B cell (primary cell): ENCODE results near the gene THSD7A. TPM values are rescaled to one million over a fixed set of nuclear protein-coding genes. Genes with fewer than 3 reads are reported as not detected.

Experiments
- ATAC-seq: fragments of 200-7000 bp; cut with Tn5 transposase; one replicate; pipeline ENCODE4 v1.10.0; 2021; ENCODE audit warnings: low read depth, mild to moderate bottlenecking, moderate number of reproducible peaks, moderate library complexity
- CTCF ChIA-PET: fragments of 350-600 bp; sonication (Branson Sonifier 250); formaldehyde crosslinking; loops from one replicate; lab custom pipeline; 2021; ENCODE audit warnings: antibody characterized with exemption, inconsistent platforms; lab: Charles Lee
- POLR2A ChIA-PET: fragments of 350-600 bp; sonication (Branson Sonifier 250); formaldehyde crosslinking; loops from one replicate; lab custom pipeline; 2021; ENCODE audit warnings: antibody characterized with exemption; lab: Charles Lee
- DNase-seq: peaks from one replicate; pipeline ENCODE4 v3.0.0; 2013
- H2AFZ ChIP-seq: 2 replicates; pipeline ENCODE4 v1.6.1; 2012; ENCODE audit warnings: mild to moderate bottlenecking, low read depth, low read length; ENCODE audit not compliant: insufficient read depth, poor library complexity, severe bottlenecking
- H3K27ac ChIP-seq, 2 donors: 1 replicate in 1 of 2; 2 replicates in 1 of 2; pipeline ENCODE4 v1.5.1; 2012 to 2013; ENCODE audit warnings: low read length in 2 of 2, mild to moderate bottlenecking in 2 of 2, moderate library complexity in 1 of 2
- H3K27me3 ChIP-seq, 4 experiments: fragments of 200-600 bp in 1 of 4; sonication (generic) in 1 of 4; replicated peaks in 1 of 4; 1 replicate in 2 of 4; 2 replicates in 2 of 4; pipeline versions ENCODE4 v1.6.1 to v1.7.0; 2013 to 2016; ENCODE audit warnings: low read length in 3 of 4, mild to moderate bottlenecking in 2 of 4, mixed read lengths in 1 of 4, moderate library complexity in 1 of 4; ENCODE audit not compliant: insufficient read depth in 4 of 4, control insufficient read depth in 3 of 4; ENCODE audit errors: control extremely low read depth in 1 of 4
- H3K36me3 ChIP-seq, 2 experiments: replicated peaks in 1 of 2; 1 replicate in 1 of 2; 2 replicates in 1 of 2; pipeline versions ENCODE4 v1.6.1 to v1.7.1; 2013; ENCODE audit warnings: low read length in 1 of 2; ENCODE audit not compliant: insufficient read depth in 2 of 2, control insufficient read depth in 1 of 2; ENCODE audit errors: control extremely low read depth in 1 of 2, extremely low read depth in 1 of 2
- H3K4me1 ChIP-seq, 2 donors: fragments of 200-600 bp in 1 of 2; sonication (generic) in 1 of 2; 1 replicate in 1 of 2; 2 replicates in 1 of 2; pipeline versions ENCODE4 v1.5.1 to v1.6.1; 2013 to 2017; ENCODE audit warnings: low read length in 2 of 2; ENCODE audit not compliant: control insufficient read depth in 2 of 2, insufficient read depth in 2 of 2
- H3K4me2 ChIP-seq: replicated peaks from 2 replicates; pipeline ENCODE3; 2012; ENCODE audit warnings: mild to moderate bottlenecking, low read depth, low read length; ENCODE audit not compliant: poor library complexity, severe bottlenecking
- H3K4me3 ChIP-seq, 5 experiments: fragments of 200-600 bp in 1 of 5; sonication (generic) in 1 of 5; 1 replicate in 3 of 5; 2 replicates in 2 of 5; pipeline versions ENCODE4 v1.5.1 to v1.7.0; 2011 to 2016; ENCODE audit warnings: low read length in 4 of 5, mild to moderate bottlenecking in 4 of 5, low read depth in 2 of 5, control low read depth in 1 of 5, moderate library complexity in 1 of 5; ENCODE audit not compliant: insufficient read depth in 1 of 5; ENCODE audit errors: control extremely low read depth in 1 of 5, extremely low read depth in 1 of 5
- H3K79me2 ChIP-seq: fragments of 200-600 bp; sonication (generic); one replicate; pipeline ENCODE4 v1.6.0; 2016; ENCODE audit warnings: low read length; ENCODE audit not compliant: control insufficient read depth, insufficient read depth
- H3K9ac ChIP-seq: fragments of 200-600 bp; sonication (generic); 2 replicates; pipeline ENCODE4 v1.6.1; 2017; ENCODE audit warnings: mild to moderate bottlenecking, low read length, moderate library complexity
- H3K9me3 ChIP-seq, 3 donors: one replicate each; pipeline versions ENCODE4 v1.6.1 to v1.7.1; 2013; ENCODE audit warnings: low read length in 2 of 3; ENCODE audit not compliant: control insufficient read depth in 2 of 3, insufficient read depth in 1 of 3; ENCODE audit errors: control extremely low read depth in 1 of 3
- H4K20me1 ChIP-seq: 2 replicates; pipeline ENCODE4 v1.6.0; 2012; ENCODE audit warnings: mild to moderate bottlenecking, low read length; ENCODE audit not compliant: insufficient read depth, control insufficient read depth, poor library complexity, severe bottlenecking
- H3K27ac Mint-ChIP-seq: one replicate; pipeline ENCODE4 v1.8.0; 2021; ENCODE audit warnings: mixed read lengths
- H3K27me3 Mint-ChIP-seq: one replicate; pipeline ENCODE4 v1.8.0; 2021; ENCODE audit warnings: mixed read lengths
- H3K4me1 Mint-ChIP-seq: one replicate; pipeline ENCODE4 v1.8.0; 2021; ENCODE audit warnings: mixed read lengths
- H3K4me3 Mint-ChIP-seq: one replicate; pipeline ENCODE4 v1.8.0; 2021; ENCODE audit warnings: mixed read lengths
- H3K9me3 Mint-ChIP-seq: one replicate; pipeline ENCODE4 v1.8.0; 2022; ENCODE audit warnings: mixed read lengths; ENCODE audit not compliant: insufficient read depth
- EZH2 ChIP-seq: IDR thresholded peaks from 2 replicates; pipeline ENCODE4 v1.6.1; 2012; ENCODE audit warnings: borderline replicate concordance, low read depth, mild to moderate bottlenecking, moderate library complexity, low read length; ENCODE audit not compliant: insufficient read depth, poor library complexity, severe bottlenecking
- WGBS: methylation state at CpG from one replicate; pipeline ENCODE4 v1.1.5; 2013; ENCODE audit warnings: missing lambda C conversion rate; ENCODE audit not compliant: insufficient coverage; 5-methylcytosine and 5-hydroxymethylcytosine counted together
- intact Hi-C: fragments of 100-400 bp; cut with micrococcal nuclease; formaldehyde crosslinking; loops from one replicate; pipeline ENCODE4 v1.10.0; 2022
- polyA plus RNA-seq: library from polyadenylated mRNA; depleted of rRNA; stranded (reverse); fragments of >200 nt; gene quantifications from 2 replicates; pipeline ENCODE4 v1.2.3, GENCODE V29; 2012
- total RNA-seq, 2 donors: library from RNA; stranded (reverse); fragments of 120-200 nt in 1 of 2; gene quantifications; 1 replicate in 1 of 2; 2 replicates in 1 of 2; pipeline versions ENCODE4 v1.2.3 to v1.2.4, GENCODE V29; 2013 to 2022
- TF ChIP-seq, protein P1 (sequence below): fragments of 200-600 bp; IDR thresholded peaks from one replicate; pipeline ENCODE4 v1.8.0; 2022; ENCODE audit warnings: antibody characterized with exemption, mild to moderate bottlenecking

The THSD7A gene
- total and polyA plus RNA-seq, 2 donors (not counting 1 experiment from before 2014, with no cell fraction given) = not detected

DNA sequence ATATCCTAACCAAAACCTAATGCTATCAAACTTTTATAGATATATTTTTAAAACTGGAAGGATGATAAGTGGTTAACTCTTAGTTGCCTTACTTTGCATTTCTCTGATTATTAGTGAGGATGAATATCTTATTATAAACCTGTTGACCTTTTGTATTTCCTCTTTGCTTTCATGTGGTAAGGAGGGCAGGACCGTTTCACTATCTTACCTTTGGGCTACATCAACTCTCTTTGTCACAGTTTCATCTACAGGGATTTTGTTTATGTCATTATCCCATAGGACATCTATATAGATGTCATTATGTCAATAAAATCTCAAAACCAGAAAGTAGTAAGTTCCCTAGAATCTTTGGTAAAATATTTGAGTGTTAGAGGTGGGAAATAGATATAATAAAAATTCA, 219.3 kb downstream of the THSD7A start:
- ChIA-PET CTCF (no interaction called here), POLR2A (no interaction called here)
- H3K4me1 ChIP-seq = no peaks in the 10 kb centered on the region
- H3K4me2 ChIP-seq = no peak overlapping the region
- WGBS = no CpG with 5 or more reads among the region's 1 CpG
- no peaks in the 10 kb centered on the region for H3K27me3 Mint-ChIP-seq
- no peaks in the 10 kb centered on the region for H3K79me2 ChIP-seq
- no peak overlapping the region for H3K4me3 ChIP-seq
- no peaks in the 10 kb centered on the region for H4K20me1 ChIP-seq
- ATAC-seq (no peak), DNase-seq (no peak)
- no peak overlapping the region for H3K4me3 Mint-ChIP-seq
- TF ChIP-seq EZH2 = no peak
- TF ChIP-seq, protein P1, sequence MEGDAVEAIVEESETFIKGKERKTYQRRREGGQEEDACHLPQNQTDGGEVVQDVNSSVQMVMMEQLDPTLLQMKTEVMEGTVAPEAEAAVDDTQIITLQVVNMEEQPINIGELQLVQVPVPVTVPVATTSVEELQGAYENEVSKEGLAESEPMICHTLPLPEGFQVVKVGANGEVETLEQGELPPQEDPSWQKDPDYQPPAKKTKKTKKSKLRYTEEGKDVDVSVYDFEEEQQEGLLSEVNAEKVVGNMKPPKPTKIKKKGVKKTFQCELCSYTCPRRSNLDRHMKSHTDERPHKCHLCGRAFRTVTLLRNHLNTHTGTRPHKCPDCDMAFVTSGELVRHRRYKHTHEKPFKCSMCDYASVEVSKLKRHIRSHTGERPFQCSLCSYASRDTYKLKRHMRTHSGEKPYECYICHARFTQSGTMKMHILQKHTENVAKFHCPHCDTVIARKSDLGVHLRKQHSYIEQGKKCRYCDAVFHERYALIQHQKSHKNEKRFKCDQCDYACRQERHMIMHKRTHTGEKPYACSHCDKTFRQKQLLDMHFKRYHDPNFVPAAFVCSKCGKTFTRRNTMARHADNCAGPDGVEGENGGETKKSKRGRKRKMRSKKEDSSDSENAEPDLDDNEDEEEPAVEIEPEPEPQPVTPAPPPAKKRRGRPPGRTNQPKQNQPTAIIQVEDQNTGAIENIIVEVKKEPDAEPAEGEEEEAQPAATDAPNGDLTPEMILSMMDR = no peak
- H3K27ac Mint-ChIP-seq = no peak overlapping the region
- H3K27ac ChIP-seq = no peak overlapping the region
- no peaks in the 10 kb centered on the region for H3K4me1 Mint-ChIP-seq
- no peaks in the 10 kb centered on the region for H3K36me3 ChIP-seq
- H2AFZ ChIP-seq = no peak overlapping the region
- no peaks in the 10 kb centered on the region for H3K27me3 ChIP-seq
- no peaks in the 10 kb centered on the region for H3K9me3 ChIP-seq
- H3K9ac ChIP-seq = no peak overlapping the region
- intact Hi-C loops = no loop called here
- no peaks in the 10 kb centered on the region for H3K9me3 Mint-ChIP-seq

DNA sequence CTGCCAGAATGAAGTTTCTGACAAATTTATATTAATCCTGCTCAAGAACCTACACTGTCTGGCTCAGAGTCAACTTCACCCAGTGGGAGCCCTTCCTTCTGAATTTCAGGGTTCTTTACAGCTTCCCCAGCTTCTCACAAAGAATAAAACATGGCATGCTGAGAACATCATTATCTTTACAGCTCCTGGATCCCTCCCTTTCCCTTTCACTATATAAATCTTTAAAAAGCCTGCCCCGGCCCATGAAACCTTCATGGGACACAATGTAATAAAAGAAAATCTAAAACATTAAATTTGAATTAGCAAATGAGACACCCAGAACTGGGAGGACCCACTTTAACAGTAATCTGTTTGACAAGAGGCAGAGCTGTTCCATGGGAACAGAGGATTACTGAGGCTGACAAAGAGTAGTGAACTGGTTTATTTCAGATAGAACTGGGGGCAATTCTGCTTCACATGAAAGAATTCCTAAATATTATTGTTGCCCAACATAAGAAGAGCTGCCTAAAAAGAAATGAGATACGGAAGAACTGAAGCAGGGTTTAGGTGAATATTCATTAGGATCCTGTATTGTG, 222.8 kb downstream of the THSD7A start:
- no peaks in the 10 kb centered on the region for H3K9me3 ChIP-seq
- TF ChIP-seq, protein P1 = no peak
- no peak for TF ChIP-seq EZH2
- no peak overlapping the region for H3K4me3 Mint-ChIP-seq
- no peak overlapping the region for H3K27ac Mint-ChIP-seq
- no peaks in the 10 kb centered on the region for H3K36me3 ChIP-seq
- intact Hi-C loops = no loop called here
- no peak overlapping the region for H3K4me3 ChIP-seq
- H3K4me1 ChIP-seq = no peaks in the 10 kb centered on the region
- no peaks in the 10 kb centered on the region for H3K79me2 ChIP-seq
- ATAC-seq (no peak), DNase-seq (no peak)
- H2AFZ ChIP-seq = no peak overlapping the region
- H3K4me2 ChIP-seq = no peak overlapping the region
- H3K27me3 ChIP-seq = no peaks in the 10 kb centered on the region
- no peaks in the 10 kb centered on the region for H3K9me3 Mint-ChIP-seq
- H3K9ac ChIP-seq = no peak overlapping the region
- no peak overlapping the region for H3K27ac ChIP-seq
- POLR2A ChIA-PET = no interaction called here
- H3K4me1 Mint-ChIP-seq = no peaks in the 10 kb centered on the region
- WGBS = no CpG with 5 or more reads among the region's 2 CpGs
- H4K20me1 ChIP-seq = no peaks in the 10 kb centered on the region
- no peaks in the 10 kb centered on the region for H3K27me3 Mint-ChIP-seq
- CTCF ChIA-PET = no interaction called here
